ENCODE data around the gene TRIM69.

GRCh38 chr15:44798826-44799225 is 62.5 kb downstream of the TRIM69 start:
- no peak for TF ChIP-seq POLR2A (IDR thresholded peaks at IDR 0.05)
- TF ChIP-seq, protein P1, sequence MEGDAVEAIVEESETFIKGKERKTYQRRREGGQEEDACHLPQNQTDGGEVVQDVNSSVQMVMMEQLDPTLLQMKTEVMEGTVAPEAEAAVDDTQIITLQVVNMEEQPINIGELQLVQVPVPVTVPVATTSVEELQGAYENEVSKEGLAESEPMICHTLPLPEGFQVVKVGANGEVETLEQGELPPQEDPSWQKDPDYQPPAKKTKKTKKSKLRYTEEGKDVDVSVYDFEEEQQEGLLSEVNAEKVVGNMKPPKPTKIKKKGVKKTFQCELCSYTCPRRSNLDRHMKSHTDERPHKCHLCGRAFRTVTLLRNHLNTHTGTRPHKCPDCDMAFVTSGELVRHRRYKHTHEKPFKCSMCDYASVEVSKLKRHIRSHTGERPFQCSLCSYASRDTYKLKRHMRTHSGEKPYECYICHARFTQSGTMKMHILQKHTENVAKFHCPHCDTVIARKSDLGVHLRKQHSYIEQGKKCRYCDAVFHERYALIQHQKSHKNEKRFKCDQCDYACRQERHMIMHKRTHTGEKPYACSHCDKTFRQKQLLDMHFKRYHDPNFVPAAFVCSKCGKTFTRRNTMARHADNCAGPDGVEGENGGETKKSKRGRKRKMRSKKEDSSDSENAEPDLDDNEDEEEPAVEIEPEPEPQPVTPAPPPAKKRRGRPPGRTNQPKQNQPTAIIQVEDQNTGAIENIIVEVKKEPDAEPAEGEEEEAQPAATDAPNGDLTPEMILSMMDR (IDR thresholded peaks at IDR 0.05), result peak in 3 of 12 donors; percentile 16 to 19 (median 17)

Measured in heart left ventricle (tissue), 13 donors.